Fibroblast of skin of left quadriceps (primary cell): Measurements from ENCODE around the gene EID2.

Experiments
- DNase-seq, 2 experiments: peaks; one replicate each; pipeline ENCODE4 v3.0.0-alpha.2; 2013; ENCODE audit warnings: low read depth in 2 of 2

Gene EID2

DNA sequence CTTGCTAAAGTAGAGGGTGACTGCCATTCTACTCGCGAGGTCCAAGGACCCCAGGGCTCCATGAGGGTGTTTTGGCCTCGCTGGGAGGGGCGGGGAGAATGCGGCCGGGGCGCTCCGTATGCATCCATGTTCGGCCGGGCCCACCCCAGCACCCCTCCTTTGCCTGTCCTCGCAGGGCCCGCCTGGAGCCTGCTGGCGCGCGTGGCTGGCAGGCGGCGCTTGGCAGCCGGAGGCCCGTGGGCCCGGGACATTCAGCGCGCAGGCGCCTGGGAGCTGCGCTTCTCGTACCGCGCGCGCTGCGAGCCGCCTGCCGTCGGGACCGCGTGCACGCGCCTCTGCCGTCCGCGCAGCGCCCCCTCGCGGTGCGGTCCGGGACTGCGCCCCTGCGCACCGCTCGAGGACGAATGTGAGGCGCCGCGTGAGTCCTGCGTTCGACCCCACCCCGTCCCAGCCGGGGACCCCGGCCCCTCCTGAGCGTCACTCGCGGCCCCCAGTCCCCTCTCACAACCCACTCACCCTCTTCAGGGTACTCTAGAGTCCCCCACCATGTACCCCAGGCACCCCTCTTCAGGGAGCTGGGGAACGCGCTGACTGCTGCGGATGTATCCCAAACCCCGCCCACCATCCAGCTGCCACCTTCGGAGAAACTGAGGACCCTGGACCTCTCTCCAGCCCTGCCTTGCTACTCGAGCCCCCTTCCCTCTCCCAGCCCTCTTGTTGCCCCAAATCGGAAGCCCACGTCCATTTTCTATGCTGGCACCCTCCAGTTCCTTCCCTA, 37.1 kb downstream of the EID2 start:
- DNase-seq: peak; percentile 28 to 33

DNA sequence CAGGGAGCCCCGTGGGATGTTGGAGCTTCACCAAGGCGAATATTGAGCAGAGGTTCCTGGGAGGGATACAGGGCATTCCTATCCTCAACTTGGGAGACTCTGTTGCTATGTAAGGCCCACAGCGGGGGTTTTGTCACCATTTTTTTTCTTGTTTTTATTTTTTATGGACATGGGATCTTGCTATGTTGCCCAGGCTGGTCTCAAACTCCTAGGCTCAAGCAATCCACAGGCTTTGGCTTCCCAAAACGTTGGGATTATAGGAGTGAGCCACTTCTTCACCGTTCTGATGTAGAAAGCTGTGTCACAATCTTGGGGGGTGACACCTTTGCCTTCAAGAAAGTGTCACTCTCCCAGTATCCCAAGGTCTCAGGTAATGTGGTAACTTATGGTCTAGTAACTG, 38.6 kb downstream of the EID2 start:
- no peak for DNase-seq

DNA sequence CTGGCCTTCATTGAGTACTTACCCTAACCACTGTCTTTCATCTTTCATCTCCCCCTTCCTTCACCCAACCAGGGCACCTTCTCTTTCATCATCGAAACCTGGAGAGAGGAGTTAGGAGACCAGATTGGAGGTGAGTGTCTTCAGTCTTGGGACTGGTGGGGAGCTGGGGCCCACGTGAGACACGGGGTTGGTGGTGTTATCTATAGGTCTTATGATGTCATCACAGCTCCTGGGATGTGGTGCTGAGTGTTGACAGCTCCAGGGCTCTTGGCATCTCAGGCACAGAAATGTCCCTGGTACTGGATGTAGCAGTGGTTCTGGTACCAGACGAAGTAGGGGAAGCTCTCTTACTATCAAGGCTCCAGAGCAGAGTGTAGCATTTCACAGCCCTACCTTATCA, 39.4 kb downstream of the EID2 start:
- DNase-seq: no peak

DNA sequence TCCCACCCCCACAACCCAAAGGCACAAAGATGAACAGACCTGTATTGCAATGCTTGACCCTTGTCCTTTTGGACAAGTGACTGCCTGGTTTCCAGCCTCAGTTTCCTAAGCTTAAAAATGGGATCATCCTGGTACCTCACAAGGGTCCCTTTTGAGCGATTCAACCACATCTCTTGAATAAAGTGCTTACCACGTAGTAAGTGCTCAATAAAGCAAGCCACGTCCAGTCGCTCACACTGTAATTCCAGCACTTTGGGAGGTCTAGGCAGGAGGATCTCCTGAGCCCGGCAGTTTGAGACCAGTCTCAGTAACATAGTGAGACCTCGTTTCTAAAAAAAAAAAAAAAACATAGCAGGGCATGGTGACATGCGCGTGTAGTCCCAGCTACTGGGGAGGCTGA, 40.0 kb downstream of the EID2 start:
- DNase-seq: no peak

DNA sequence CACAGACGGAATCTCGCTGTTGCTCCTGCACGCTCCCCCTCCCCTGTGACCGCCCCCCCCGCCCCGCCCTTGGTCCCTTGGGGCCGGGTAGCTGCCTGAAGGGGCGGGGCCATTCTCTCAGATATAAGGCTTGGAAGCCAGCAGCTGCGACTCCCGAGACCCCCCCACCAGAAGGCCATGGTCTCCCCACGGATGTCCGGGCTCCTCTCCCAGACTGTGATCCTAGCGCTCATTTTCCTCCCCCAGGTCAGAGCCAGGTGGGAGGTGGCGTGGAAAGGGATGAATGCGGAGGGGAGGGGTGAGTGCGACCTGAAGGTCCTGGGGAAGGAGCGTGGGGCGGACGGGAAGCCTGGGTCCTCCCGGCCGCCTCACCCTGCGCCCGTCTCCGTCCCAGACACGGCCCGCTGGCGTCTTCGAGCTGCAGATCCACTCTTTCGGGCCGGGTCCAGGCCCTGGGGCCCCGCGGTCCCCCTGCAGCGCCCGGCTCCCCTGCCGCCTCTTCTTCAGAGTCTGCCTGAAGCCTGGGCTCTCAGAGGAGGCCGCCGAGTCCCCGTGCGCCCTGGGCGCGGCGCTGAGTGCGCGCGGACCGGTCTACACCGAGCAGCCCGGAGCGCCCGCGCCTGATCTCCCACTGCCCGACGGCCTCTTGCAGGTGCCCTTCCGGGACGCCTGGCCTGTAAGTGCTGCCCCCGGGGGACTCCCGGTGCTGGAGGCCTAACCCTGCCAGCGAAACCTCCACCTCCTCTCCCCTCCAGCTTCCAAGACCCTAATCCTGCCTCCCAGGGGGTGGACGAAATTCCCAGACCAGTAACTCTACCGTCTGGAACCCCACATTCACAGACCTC, 40.9 kb downstream of the EID2 start, which contains the start of gene DLL3:
TSS of gene DLL3 (plus strand) at position 150 of the 845 bp plus-strand sequence. CDS start at position 178, 28 bp downstream.
- no peak for DNase-seq

DNA sequence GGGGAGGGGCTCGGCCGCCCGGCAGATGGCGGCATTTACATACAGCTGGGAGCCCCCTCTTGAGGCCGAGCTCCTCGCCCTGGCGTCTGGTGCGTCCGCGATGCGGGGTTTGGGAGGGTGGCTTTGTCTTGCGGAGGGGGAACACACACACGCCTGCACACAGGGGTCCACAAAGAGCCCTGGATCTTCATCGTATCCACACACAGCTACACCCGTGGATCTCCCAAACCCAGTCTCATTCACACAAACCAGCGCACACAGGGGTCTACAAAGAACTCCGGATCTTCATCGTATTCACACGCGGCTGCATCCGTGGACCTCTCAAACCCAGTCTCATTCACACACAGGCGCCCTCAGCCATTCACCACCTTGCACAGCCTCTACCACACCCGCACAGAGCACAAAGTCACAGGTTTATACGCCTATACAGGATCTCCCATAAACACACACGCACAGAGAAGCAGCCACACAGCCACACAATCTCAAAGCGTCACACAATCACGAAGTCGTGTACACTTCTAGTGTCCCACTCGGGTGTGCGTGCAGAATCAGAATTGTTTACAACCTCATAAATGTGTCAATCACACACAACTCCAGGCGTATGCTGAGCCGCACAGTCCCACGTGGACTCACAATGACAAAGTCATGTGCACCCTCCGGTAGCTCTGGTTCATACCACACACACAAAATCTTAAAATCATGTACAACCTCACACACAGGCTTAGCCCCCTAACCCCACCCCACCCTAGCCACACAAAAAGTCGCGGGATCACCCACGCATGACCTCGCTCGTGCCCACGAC, 41.8 kb downstream of the EID2 start:
- no peak for DNase-seq

DNA sequence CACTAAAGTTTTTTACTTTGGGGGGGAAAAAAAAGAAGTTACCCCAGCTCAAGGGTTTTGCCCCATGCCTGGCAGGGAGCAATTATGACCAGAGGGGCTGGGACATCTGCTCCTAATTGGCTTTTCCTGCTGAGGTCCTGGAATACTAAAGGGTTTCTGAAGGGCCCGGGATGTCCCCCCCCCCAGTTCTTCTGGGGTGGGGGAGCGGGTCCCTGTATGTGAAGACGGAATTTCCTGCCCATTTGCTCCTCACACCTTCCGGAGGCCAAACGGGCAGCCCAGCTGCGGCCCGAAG, 42.3 kb downstream of the EID2 start:
- DNase-seq: no peak

DNA sequence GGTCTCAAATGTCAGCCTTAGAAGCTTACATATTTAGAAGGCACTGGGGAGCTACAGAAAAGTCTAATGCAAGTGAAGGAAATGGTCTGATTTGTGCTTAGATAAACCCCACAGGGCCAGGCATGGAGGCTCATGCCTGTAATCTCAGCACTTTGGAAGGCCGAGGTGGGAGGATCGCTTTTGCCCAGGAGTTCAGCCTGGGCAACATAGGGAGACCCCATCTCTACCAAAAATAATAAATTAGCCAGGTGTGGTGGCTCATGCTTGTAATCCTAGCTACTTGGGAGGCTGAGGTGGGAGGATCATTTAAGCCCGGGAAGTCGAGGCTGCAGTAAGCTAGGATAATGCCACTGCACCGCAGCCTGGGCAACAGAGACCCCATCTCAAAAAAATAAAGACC, 43.9 kb downstream of the EID2 start:
- DNase-seq: no peak

DNA sequence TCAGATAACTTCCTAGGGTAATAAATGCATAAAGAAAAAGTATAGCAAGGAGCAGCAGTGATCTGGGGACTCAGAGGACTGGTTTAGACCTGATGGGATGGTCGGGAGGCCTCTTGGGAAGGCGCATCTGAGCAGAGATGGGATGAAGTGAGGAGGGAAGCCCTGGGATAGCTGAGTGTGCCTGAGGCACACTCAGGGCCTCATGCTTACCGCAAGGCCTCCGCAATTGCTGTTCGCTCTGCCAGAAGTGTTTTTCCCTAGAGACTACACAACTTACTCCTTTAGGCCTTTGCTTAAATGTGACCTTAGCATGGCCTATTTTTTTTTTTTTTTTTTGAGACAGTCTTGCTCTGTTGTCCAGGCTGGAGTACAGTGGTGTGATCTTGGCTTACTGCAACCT, 45.3 kb downstream of the EID2 start:
- DNase-seq: no peak

DNA sequence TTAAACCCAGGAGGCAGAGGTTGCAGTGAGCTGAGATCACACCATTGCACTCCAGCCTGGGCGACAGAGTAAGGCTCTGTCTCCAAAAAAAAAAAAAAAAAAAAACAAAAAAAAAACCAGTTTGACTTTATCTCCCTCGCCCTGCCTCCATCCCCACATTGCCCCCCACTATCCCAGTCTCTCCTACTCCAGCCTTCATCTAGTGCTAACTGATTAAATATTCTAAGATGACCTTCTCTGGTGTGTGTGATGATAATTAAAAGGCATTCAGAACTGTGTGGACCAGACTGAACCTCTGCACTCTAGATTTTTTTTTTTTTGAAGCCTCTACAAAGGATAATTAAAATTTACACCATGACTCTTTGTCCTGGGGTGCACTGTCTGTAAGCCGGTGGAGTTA, 47.2 kb downstream of the EID2 start:
- no peak for DNase-seq

DNA sequence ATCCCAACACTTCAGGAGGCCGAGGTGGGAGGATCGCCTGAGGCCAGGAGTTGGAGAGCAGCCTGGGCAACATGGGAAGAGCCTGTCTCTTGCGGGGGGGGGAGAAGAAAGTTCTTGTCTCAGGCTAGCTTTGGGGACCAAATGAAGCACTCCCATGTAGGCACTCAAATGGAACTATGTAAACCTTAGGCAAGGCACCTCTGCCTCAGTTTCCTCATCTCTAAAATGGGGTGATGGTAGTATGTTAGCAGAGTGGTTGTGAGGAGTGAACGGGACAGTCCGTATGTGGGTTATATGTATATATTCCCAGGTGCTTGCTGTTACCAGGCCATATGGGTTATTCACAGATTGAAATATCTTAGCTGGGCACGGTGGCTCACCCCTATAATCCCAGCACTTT, 47.7 kb downstream of the EID2 start:
- no peak for DNase-seq

DNA sequence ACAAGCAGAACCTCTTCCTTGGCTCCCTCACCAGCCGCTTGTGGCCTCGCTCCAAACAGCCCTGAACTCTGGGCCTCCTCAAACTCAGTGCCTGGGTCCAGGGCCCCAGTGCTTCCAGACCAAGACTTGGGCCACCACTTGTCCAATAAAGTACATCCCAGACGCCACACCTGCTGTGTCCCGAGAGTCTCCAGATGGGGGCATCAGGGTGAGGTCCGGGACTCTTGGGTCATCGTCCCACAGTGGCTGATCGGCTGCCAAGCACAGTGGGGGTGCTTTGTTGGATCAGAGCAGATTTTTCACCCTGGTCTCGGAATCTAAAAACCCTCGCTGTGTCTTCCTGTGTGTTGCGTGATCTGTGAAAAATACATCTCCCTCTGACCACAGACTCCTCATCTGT, 50.2 kb downstream of the EID2 start:
- no peak for DNase-seq
